TTC549 (cell line): Measurements from ENCODE around the gene HDAC11.

Source experiments
- FAIRE-seq: peaks from 2 replicates; lab custom pipeline; 2012; peaks lifted over from hg19 to GRCh38; lab: Jason Lieb, UNC

Gene HDAC11

GRCh38 chr3:13544293-13544831 lies 64.3 kb downstream of the HDAC11 start:
- no peak for FAIRE-seq

DNA sequence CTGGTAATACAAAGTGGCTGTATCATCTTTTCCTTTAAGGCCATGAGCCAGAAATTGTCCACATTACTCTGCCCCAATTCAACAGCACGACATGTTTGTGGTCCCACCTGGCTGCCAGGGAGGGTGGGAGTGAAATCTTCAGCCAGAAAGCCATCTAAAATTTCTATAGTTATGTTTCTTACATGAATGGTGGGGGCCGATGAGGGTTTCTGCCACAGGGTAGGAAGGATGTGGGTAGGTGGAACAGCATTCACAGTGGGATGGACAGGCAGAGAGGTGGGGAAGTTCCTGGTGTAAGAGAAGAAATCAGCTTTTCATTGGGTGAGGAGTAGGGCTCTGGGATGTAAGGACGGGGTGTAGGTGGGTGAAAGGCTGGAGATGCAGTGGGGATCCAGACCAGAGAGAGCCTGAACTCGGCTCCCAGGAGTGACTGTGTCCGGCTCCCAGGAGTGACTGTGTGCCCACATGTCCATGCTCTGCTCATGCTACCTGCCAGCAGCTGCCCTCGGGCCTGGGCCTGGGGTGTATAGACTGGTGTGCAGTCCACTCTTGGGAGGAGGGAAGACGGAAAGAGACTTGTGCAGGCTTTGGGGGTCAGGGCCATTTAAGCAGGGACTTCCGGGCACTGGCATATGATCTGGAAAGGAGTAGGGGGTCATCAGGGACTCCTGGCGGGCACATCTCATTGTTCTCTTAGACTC lies 65.0 kb downstream of the HDAC11 start:
- no peak for FAIRE-seq

DNA sequence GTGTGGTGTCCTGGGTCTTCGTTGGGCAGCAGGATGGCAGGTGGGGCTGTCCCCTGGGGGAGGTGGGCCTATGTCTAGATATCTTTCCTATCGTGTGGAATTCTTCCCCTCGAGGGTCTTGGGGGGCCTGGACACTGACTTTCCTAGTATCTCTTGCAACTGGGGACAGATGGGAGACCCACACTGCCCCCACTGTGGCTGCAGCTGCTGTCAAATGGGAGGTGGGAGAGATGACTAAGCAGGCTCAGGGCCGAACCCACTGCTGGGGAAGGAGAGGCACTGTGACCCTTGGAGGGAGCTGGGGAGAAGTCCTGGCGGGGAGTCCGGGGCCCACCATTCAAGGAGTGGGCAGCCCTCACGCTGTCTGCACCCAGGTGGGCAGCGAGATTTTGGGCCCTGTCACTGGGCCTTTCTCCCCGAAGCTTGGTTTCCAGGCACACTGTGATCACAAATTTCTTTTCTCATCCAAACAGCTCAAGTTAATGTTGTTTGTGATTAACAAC lies 65.9 kb downstream of the HDAC11 start:
- FAIRE-seq, result no peak

DNA sequence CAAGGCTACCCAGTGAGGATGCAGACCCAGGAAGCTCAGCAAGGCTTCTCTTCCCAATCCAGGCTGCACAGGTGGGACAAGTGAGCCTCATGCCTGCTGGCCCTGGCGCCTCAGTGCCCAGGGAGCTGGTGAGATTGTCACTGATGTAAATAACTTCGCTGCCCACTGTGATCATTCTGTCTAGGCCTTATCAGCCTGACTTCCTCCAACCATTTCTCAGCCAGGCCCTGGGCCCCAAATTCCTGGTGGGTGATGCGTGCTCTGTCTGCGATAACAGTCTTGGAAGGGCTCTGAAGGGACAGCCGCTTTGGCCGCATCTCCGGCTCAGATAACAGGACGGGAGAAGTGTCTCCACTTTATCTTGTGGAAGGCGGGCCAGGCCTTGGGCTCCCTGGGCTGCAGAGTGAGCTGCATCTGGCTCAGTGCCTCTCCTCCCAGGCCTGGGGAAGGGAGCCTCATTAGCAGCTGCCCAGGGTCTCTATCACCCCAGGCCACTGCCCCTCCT lies 66.6 kb downstream of the HDAC11 start:
- no peak for FAIRE-seq

- no peak for FAIRE-seq
Observed at GRCh38 chr3:13547591-13548371, 67.7 kb downstream of the HDAC11 start.

- FAIRE-seq, result no peak
Observed at GRCh38 chr3:13548696-13549622, 68.9 kb downstream of the HDAC11 start, which contains the start of gene FBLN2. TSS of gene FBLN2 (plus strand) at chr3:13549125. CDS start at chr3:13570356, 21,231 bp downstream.

- FAIRE-seq, result no peak
Observed at GRCh38 chr3:13549623-13550422, 69.7 kb downstream of the HDAC11 start.

DNA sequence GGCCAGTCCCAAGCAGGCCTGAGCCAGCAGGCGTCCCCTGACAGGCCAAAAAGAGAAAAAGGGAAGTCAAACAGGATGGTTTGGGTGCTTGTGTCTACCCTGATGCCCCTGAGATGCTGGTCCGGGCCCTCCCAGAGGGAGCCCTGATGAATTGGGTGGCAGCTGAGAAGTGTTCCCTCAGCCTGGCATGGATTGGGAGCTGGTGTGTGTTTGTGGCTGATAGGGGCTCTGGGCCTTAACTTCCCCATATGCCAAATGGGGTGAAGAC lies 70.3 kb downstream of the HDAC11 start:
- no peak for FAIRE-seq

- FAIRE-seq, result no peak
Observed at GRCh38 chr3:13550791-13551360, 70.8 kb downstream of the HDAC11 start.

- no peak for FAIRE-seq
Observed at GRCh38 chr3:13552857-13553652, 72.9 kb downstream of the HDAC11 start.

GRCh38 chr3:13553686-13554085 lies 73.6 kb downstream of the HDAC11 start:
- FAIRE-seq, result no peak

GRCh38 chr3:13555753-13556152 lies 75.6 kb downstream of the HDAC11 start:
- no peak for FAIRE-seq
